PC-9 (cell line): ENCODE measurements around the gene LVRN.

Source experiments
- EZH2 ChIP-seq: fragments of 200-600 bp; sonication (generic); IDR thresholded peaks from 2 replicates; pipeline ENCODE4 v1.8.0; 2017; ENCODE audit warnings: antibody characterized with exemption, low read depth
- TF ChIP-seq, protein P1 (sequence below): fragments of 200-600 bp; sonication (generic); conservative IDR thresholded peaks from 2 replicates; pipeline ENCODE4 v1.6.1; 2017; ENCODE audit warnings: mixed run types, antibody characterized with exemption, mild to moderate bottlenecking, moderate library complexity

DNA sequence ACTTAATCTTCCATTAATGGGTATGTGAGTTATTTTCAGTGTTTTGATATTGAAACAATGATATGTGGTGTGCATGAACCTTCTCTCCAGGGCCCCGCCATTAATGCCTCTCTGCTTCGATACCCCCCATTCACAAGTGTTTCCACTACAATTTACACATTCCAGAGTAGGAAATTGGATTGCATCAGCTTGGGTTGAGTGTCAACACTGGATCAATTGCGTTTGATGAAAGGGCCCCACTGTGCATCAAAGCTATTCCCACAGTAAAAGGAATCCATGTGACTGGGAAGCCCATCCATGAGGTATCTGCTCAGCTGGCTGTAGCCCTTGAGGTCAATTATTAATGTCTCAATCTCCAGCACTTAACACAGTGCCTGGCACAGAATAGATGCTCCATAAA lies 17.8 kb upstream of the LVRN start:
- TF ChIP-seq EZH2, result no peak
- TF ChIP-seq, protein P1, sequence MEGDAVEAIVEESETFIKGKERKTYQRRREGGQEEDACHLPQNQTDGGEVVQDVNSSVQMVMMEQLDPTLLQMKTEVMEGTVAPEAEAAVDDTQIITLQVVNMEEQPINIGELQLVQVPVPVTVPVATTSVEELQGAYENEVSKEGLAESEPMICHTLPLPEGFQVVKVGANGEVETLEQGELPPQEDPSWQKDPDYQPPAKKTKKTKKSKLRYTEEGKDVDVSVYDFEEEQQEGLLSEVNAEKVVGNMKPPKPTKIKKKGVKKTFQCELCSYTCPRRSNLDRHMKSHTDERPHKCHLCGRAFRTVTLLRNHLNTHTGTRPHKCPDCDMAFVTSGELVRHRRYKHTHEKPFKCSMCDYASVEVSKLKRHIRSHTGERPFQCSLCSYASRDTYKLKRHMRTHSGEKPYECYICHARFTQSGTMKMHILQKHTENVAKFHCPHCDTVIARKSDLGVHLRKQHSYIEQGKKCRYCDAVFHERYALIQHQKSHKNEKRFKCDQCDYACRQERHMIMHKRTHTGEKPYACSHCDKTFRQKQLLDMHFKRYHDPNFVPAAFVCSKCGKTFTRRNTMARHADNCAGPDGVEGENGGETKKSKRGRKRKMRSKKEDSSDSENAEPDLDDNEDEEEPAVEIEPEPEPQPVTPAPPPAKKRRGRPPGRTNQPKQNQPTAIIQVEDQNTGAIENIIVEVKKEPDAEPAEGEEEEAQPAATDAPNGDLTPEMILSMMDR, result no peak
